GM23338 (cell line): ENCODE results near the gene UQCRFS1. TPM values are rescaled to one million over a fixed set of nuclear protein-coding genes. Genes with fewer than 3 reads are reported as not detected.

Experiments used
- ATAC-seq: fragments of 200-7000 bp; cut with Tn5 transposase; 3 replicates; pipeline ENCODE4 v1.9.1; 2020
- DNase-seq: peaks from one replicate; pipeline ENCODE4 v3.0.0-alpha.2; 2015; ENCODE audit warnings: low spot score
- H2AFZ ChIP-seq: fragments of 200-600 bp; sonication (generic); 2 replicates; pipeline ENCODE4 v1.8.0; 2016; ENCODE audit warnings: antibody characterized with exemption, mild to moderate bottlenecking, moderate library complexity
- H3F3A ChIP-seq: fragments of 200-600 bp; sonication (generic); replicated peaks from 2 replicates; pipeline ENCODE4 v1.8.0; 2017; ENCODE audit warnings: antibody characterized with exemption, mixed run types, low read depth
- H3K27ac ChIP-seq: fragments of 200-600 bp; sonication (generic); 2 replicates; pipeline ENCODE4 v1.6.1; 2016; ENCODE audit warnings: low read depth
- H3K27me3 ChIP-seq: fragments of 200-600 bp; sonication (generic); 2 replicates; pipeline ENCODE4 v1.8.0; 2016; ENCODE audit warnings: mild to moderate bottlenecking, mixed run types, moderate library complexity; ENCODE audit not compliant: insufficient read depth
- H3K36me3 ChIP-seq: fragments of 200-600 bp; sonication (generic); 2 replicates; pipeline ENCODE4 v1.8.0; 2016; ENCODE audit warnings: mild to moderate bottlenecking; ENCODE audit not compliant: insufficient read depth
- H3K4me1 ChIP-seq: fragments of 200-600 bp; sonication (generic); 2 replicates; pipeline ENCODE4 v1.8.0; 2016; ENCODE audit warnings: mild to moderate bottlenecking, moderate library complexity; ENCODE audit not compliant: insufficient read depth
- H3K4me2 ChIP-seq: fragments of 200-600 bp; sonication (generic); 2 replicates; pipeline ENCODE4 v1.7.1; 2017; ENCODE audit warnings: mixed run types
- H3K4me3 ChIP-seq: fragments of 200-600 bp; sonication (generic); 2 replicates; pipeline ENCODE4 v1.6.1; 2016; ENCODE audit warnings: mixed run types
- H3K79me2 ChIP-seq: fragments of 200-600 bp; sonication (generic); replicated peaks from 2 replicates; pipeline ENCODE4 v1.8.0; 2017; ENCODE audit warnings: mild to moderate bottlenecking; ENCODE audit not compliant: insufficient read depth
- H3K9me2 ChIP-seq: fragments of 200-600 bp; sonication (generic); 2 replicates; pipeline ENCODE4 v1.8.0; 2017; ENCODE audit not compliant: insufficient read depth
- H4K20me1 ChIP-seq: fragments of 200-600 bp; sonication (generic); replicated peaks from 2 replicates; pipeline ENCODE4 v1.8.0; 2017; ENCODE audit warnings: mild to moderate bottlenecking; ENCODE audit not compliant: insufficient read depth
- H3K27ac Mint-ChIP-seq: 2 replicates; pipeline ENCODE4 v1.8.0; 2020; ENCODE audit warnings: inconsistent platforms, mild to moderate bottlenecking, moderate library complexity, mixed read lengths
- H3K27me3 Mint-ChIP-seq: 3 replicates; pipeline ENCODE4 v1.8.0; 2022; ENCODE audit warnings: low read depth, mild to moderate bottlenecking, moderate library complexity, mixed read lengths, inconsistent platforms; ENCODE audit not compliant: insufficient read depth, poor library complexity
- H3K36me3 Mint-ChIP-seq: 3 replicates; pipeline ENCODE4 v1.8.0; 2021; ENCODE audit warnings: low read depth, mild to moderate bottlenecking, inconsistent platforms, moderate library complexity, mixed read lengths
- H3K4me1 Mint-ChIP-seq: 3 replicates; pipeline ENCODE4 v1.8.0; 2020; ENCODE audit warnings: mild to moderate bottlenecking, inconsistent platforms, mixed read lengths
- H3K4me3 Mint-ChIP-seq: 3 replicates; pipeline ENCODE4 v1.8.0; 2021; ENCODE audit warnings: moderate library complexity, mild to moderate bottlenecking, inconsistent platforms, mixed read lengths
- H3K9me3 Mint-ChIP-seq: 3 replicates; pipeline ENCODE4 v1.8.0; 2020; ENCODE audit warnings: moderate library complexity, mild to moderate bottlenecking, inconsistent platforms, mixed read lengths
- CREB1 ChIP-seq: fragments of 250-450 bp; sonication (Bioruptor Pico); IDR thresholded peaks from 2 replicates; pipeline ENCODE4 v1.5.0; 2020; ENCODE audit warnings: low read depth, mild to moderate bottlenecking, moderate library complexity
- CTCF ChIP-seq, 2 experiments: fragments of 200-600 bp in 1 of 2; sonication (generic) in 1 of 2; conservative IDR thresholded peaks; 2 replicates each; pipeline versions ENCODE4 v1.5.1 to v1.6.1; 2016 to 2017; ENCODE audit warnings: antibody characterized with exemption in 2 of 2, low read depth in 2 of 2, mild to moderate bottlenecking in 2 of 2, moderate library complexity in 1 of 2
- ETS1 ChIP-seq: IDR thresholded peaks from 2 replicates; pipeline ENCODE4 v1.6.1; 2016; ENCODE audit warnings: antibody characterized with exemption
- EZH2 ChIP-seq: fragments of 200-600 bp; sonication (generic); IDR thresholded peaks from one replicate; pipeline ENCODE4 v1.8.0; 2017; ENCODE audit warnings: antibody characterized with exemption, mild to moderate bottlenecking, low read depth; ENCODE audit not compliant: unreplicated experiment
- EZH2phosphoT487 ChIP-seq: fragments of 200-600 bp; sonication (generic); IDR thresholded peaks from one replicate; pipeline ENCODE4 v1.8.1; 2018; ENCODE audit warnings: antibody characterized with exemption; ENCODE audit not compliant: unreplicated experiment
- JUNB ChIP-seq: IDR thresholded peaks from one replicate; pipeline ENCODE4 v1.6.1; 2016; ENCODE audit warnings: antibody characterized with exemption; ENCODE audit not compliant: unreplicated experiment
- NANOG ChIP-seq: IDR thresholded peaks from 2 replicates; pipeline ENCODE4 v1.6.1; 2016; ENCODE audit warnings: antibody characterized with exemption, borderline replicate concordance
- POLR2AphosphoS5 ChIP-seq: IDR thresholded peaks from 2 replicates; pipeline ENCODE4 v1.6.1; 2016; ENCODE audit warnings: antibody characterized with exemption, low read depth
- REST ChIP-seq: IDR thresholded peaks from one replicate; pipeline ENCODE4 v1.6.1; 2018; ENCODE audit warnings: antibody characterized with exemption; ENCODE audit not compliant: unreplicated experiment
- STAT1 ChIP-seq: IDR thresholded peaks from one replicate; pipeline ENCODE4 v1.6.1; 2016; ENCODE audit warnings: antibody characterized with exemption; ENCODE audit not compliant: unreplicated experiment
- ZNF114 ChIP-seq: fragments of 250-450 bp; sonication (Bioruptor Pico); IDR thresholded peaks from 2 replicates; pipeline ENCODE4 v1.5.0; 2020; ENCODE audit warnings: mild to moderate bottlenecking, moderate library complexity
- ZNF331 ChIP-seq: fragments of 250-450 bp; sonication (Bioruptor Pico); IDR thresholded peaks from 2 replicates; pipeline ENCODE4 v1.5.0; 2020; ENCODE audit warnings: low read depth, mild to moderate bottlenecking, moderate library complexity
- ZNF462 ChIP-seq: fragments of 250-450 bp; sonication (Bioruptor Pico); IDR thresholded peaks from 2 replicates; pipeline ENCODE4 v1.5.0; 2020; ENCODE audit warnings: mild to moderate bottlenecking, moderate library complexity
- polyA plus RNA-seq: library from polyadenylated mRNA; unstranded; fragments of >200 nt; fragmentation: Nextera tagmentation; extraction: Ambion mirVana; gene quantifications from 2 replicates; pipeline ENCODE4 v1.2.1, GENCODE V29; 2016
- total RNA-seq: library from RNA; depleted of rRNA; stranded (reverse); fragments of >200 nt; shearing (Covaris generic); gene quantifications from 2 replicates; pipeline ENCODE4 v1.2.3, GENCODE V29; 2014

UQCRFS1 gene
- total and polyA plus RNA-seq, 2 experiments from 2014 or later, result 49.4 to 57.6 TPM

GRCh38 chr19:29255006-29255405, 42.1 kb upstream of the UQCRFS1 start:
- H3K36me3 ChIP-seq, result no peaks in the 10 kb centered on the region
- 0 out of 3 replicates have a peak, but pooled peaks cover 4% of the 10 kb centered on the region for H3K36me3 Mint-ChIP-seq
- H3K27me3 Mint-ChIP-seq, result no peaks in the 10 kb centered on the region
- H3F3A ChIP-seq, result no peaks in the 10 kb centered on the region
- no peaks in the 10 kb centered on the region for H3K79me2 ChIP-seq
- H4K20me1 ChIP-seq, result no peaks in the 10 kb centered on the region
- no peaks in the 10 kb centered on the region for H3K27me3 ChIP-seq
- ATAC-seq (no peak), DNase-seq (no peak)
- no peak overlapping the region for H2AFZ ChIP-seq
- H3K4me1 Mint-ChIP-seq, result peaks cover 4% of the 10 kb centered on the region; the same call in 1 of the 3 replicates
- H3K4me1 ChIP-seq, result no peaks in the 10 kb centered on the region
- no peak overlapping the region for H3K27ac Mint-ChIP-seq
- H3K27ac ChIP-seq, result no peak overlapping the region
- H3K4me3 Mint-ChIP-seq, result no peak overlapping the region
- TF ChIP-seq EZH2 (no peak), ZNF114 (CRISPR knock-in tag) (no peak), ZNF331 (no peak), EZH2phosphoT487 (no peak), JUNB (no peak), NANOG (no peak), REST (no peak), ZNF462 (no peak), CTCF (conservative IDR thresholded peaks at IDR 0.05; ENCODE audit: low read depth in 2 of 2) (no peak), STAT1 (no peak), ETS1 (no peak), POLR2AphosphoS5 (no peak), CREB1 (CRISPR knock-in tag) (no peak)
- H3K9me2 ChIP-seq, result no peaks in the 10 kb centered on the region
- H3K4me3 ChIP-seq, result no peak overlapping the region
- peaks cover 20% of the 10 kb centered on the region for H3K9me3 Mint-ChIP-seq
- H3K4me2 ChIP-seq, result no peak overlapping the region
